Calu3 (cell line): ENCODE results near the gene TRIM9. TPM values are rescaled to one million over a fixed set of nuclear protein-coding genes. Genes with fewer than 3 reads are reported as not detected.

Experiments used
- Bru-seq: library from RNA; stranded (reverse); fragments of 400-500 nt; gene quantifications from one replicate; lab custom pipeline; 2021; lab: Mats Ljungman, UMichigan
- BruChase-seq, 2 experiments: library from RNA; stranded (reverse); fragments of 400-500 nt; gene quantifications; one replicate each; lab custom pipeline; 2021; lab: Mats Ljungman, UMichigan
- BruUV-seq: library from RNA; stranded (reverse); fragments of 400-500 nt; replicated peaks from 2 replicates; lab custom pipeline; 2021; lab: Mats Ljungman, UMichigan
- CTCF ChIA-PET: fragments of 300-600 bp; sonication (Branson Sonifier 250); formaldehyde crosslinking; loops from one replicate; lab custom pipeline; 2022; ENCODE audit warnings: antibody characterized with exemption; lab: Charles Lee
- DNase-seq: peaks from one replicate; pipeline ENCODE4 v3.0.0; 2022
- H3K27ac Mint-ChIP-seq: one replicate; pipeline ENCODE4 v1.8.0; 2022; ENCODE audit warnings: mixed read lengths; ENCODE audit not compliant: unreplicated experiment
- H3K27me3 Mint-ChIP-seq: one replicate; pipeline ENCODE4 v1.8.0; 2022; ENCODE audit warnings: mixed read lengths; ENCODE audit not compliant: unreplicated experiment
- H3K36me3 Mint-ChIP-seq: one replicate; pipeline ENCODE4 v1.8.0; 2022; ENCODE audit warnings: mild to moderate bottlenecking, moderate library complexity, mixed read lengths; ENCODE audit not compliant: insufficient read depth, unreplicated experiment
- H3K4me1 Mint-ChIP-seq: one replicate; pipeline ENCODE4 v1.8.0; 2022; ENCODE audit warnings: mild to moderate bottlenecking, low read depth, mixed read lengths; ENCODE audit not compliant: unreplicated experiment
- H3K4me3 Mint-ChIP-seq: one replicate; pipeline ENCODE4 v1.8.0; 2022; ENCODE audit warnings: mild to moderate bottlenecking, low read depth, moderate library complexity, mixed read lengths; ENCODE audit not compliant: unreplicated experiment
- H3K9me3 Mint-ChIP-seq: one replicate; pipeline ENCODE4 v1.8.0; 2022; ENCODE audit warnings: low read depth, mixed read lengths; ENCODE audit not compliant: unreplicated experiment
- CTCF ChIP-seq: fragments of 200-600 bp; IDR thresholded peaks from one replicate; pipeline ENCODE4 v1.8.0; 2022; ENCODE audit warnings: antibody characterized with exemption; ENCODE audit not compliant: unreplicated experiment
- intact Hi-C: fragments of 100-400 bp; cut with micrococcal nuclease; formaldehyde crosslinking; loops from one replicate; pipeline ENCODE4 v1.10.0; 2022; ENCODE audit not compliant: unreplicated experiment
- long read RNA-seq: library from polyadenylated mRNA; stranded (forward); transcript quantifications from one replicate; pipeline ENCODE4 v2.0.0, GENCODE V29; 2022
- total RNA-seq: library from RNA; stranded (reverse); gene quantifications from 2 replicates; pipeline ENCODE4 v1.2.3, GENCODE V29; 2022

TRIM9 gene
- total RNA-seq = 1.6 TPM in 2 replicates
- Bru-seq, nascent RNA = percentile 36 among the genes with signal in this experiment
- BruChase-seq, experiment 1, labeled RNA remaining after a 6-hour chase = percentile 26 among the genes with signal in this experiment
- BruChase-seq, experiment 2, labeled RNA remaining after a 2-hour chase = percentile 27 among the genes with signal in this experiment
- long read RNA-seq, full-length matches to known transcripts = 2 of 4 reads
- long read RNA-seq, partial matches to known transcripts = 0 of 4 reads
- long read RNA-seq, other reads (novel, unspliced or antisense) = 2 of 4 reads

GRCh38 chr14:51094901-51095853, at the start of gene TRIM9:
Gene TRIM9, minus strand, starts transcription at chr14:51095105. Its CDS starts 166 bp downstream, at chr14:51094939.
- Mint-ChIP-seq H3K4me3 (peak within 1 kb of the TSS; percentile 84), H3K36me3 (peaks cover 16% of the 10 kb centered on the region), H3K9me3 (no peaks in the 10 kb centered on the region), H3K27me3 (no peaks in the 10 kb centered on the region), H3K4me1 (peaks cover 9% of the 10 kb centered on the region), H3K27ac (peak within 1 kb of the TSS; percentile 84)
- no peak for TF ChIP-seq CTCF
- peak; percentile 97 for DNase-seq
- intact Hi-C loops = loop anchor here (2.0 kb wide), 1 partner anchor 134 kb away; no protein-coding TSS in a partner anchor
- CTCF ChIA-PET = interaction anchor here (0.6 to 2.1 kb wide), 10 partner anchors 11 to 184 kb away, joined by 3 to 8 read pairs (median 3); no protein-coding TSS in a partner anchor
- BruUV-seq = no TSS peak

GRCh38 chr14:51140856-51141255, 46.0 kb upstream of the TRIM9 start:
- intact Hi-C loops = no loop called here
- TF ChIP-seq CTCF = no peak
- H3K9me3 Mint-ChIP-seq = peaks cover 3% of the 10 kb centered on the region
- DNase-seq = no peak
- H3K4me3 Mint-ChIP-seq = no peak overlapping the region
- no peaks in the 10 kb centered on the region for H3K27me3 Mint-ChIP-seq
- H3K36me3 Mint-ChIP-seq = no peaks in the 10 kb centered on the region
- no peaks in the 10 kb centered on the region for H3K4me1 Mint-ChIP-seq
- no TSS peak for BruUV-seq
- CTCF ChIA-PET = no interaction called here
- H3K27ac Mint-ChIP-seq = no peak overlapping the region

GRCh38 chr14:51140338-51140737, 45.4 kb upstream of the TRIM9 start:
- BruUV-seq = no TSS peak
- intact Hi-C loops = no loop called here
- no peak for TF ChIP-seq CTCF
- no peaks in the 10 kb centered on the region for H3K27me3 Mint-ChIP-seq
- no peak overlapping the region for H3K4me3 Mint-ChIP-seq
- no peaks in the 10 kb centered on the region for H3K4me1 Mint-ChIP-seq
- peaks cover 3% of the 10 kb centered on the region for H3K9me3 Mint-ChIP-seq
- CTCF ChIA-PET = no interaction called here
- DNase-seq = no peak
- H3K36me3 Mint-ChIP-seq = no peaks in the 10 kb centered on the region
- no peak overlapping the region for H3K27ac Mint-ChIP-seq

- BruUV-seq = no TSS peak
- intact Hi-C loops = no loop called here
- Mint-ChIP-seq H3K9me3 (peaks cover 3% of the 10 kb centered on the region), H3K4me1 (no peaks in the 10 kb centered on the region), H3K27me3 (no peaks in the 10 kb centered on the region), H3K27ac (no peak overlapping the region), H3K4me3 (no peak overlapping the region), H3K36me3 (no peaks in the 10 kb centered on the region)
- CTCF ChIA-PET = no interaction called here
- peak; percentile 13 for DNase-seq
- TF ChIP-seq CTCF = no peak
Measured at GRCh38 chr14:51139121-51139681, 44.3 kb upstream of the TRIM9 start.
